ENCODE data around the gene RNF141.
A peak's percentile ranks its signal among the peaks of the same experiment; 100 is the strongest.

RNF141 gene

GRCh38 chr11:10522276-10522675, 18.7 kb downstream of the RNF141 start:
- no peak for DNase-seq (ENCODE audit: low spot score)

- DNase-seq (ENCODE audit: low spot score), result no peak
Measured at GRCh38 chr11:10520562-10520961, 20.4 kb downstream of the RNF141 start.

- DNase-seq (ENCODE audit: low spot score), result peak; percentile 11
Measured at GRCh38 chr11:10519630-10520029, 21.4 kb downstream of the RNF141 start.

- DNase-seq (ENCODE audit: low spot score), result no peak
Measured at GRCh38 chr11:10518891-10519290, 22.1 kb downstream of the RNF141 start.

- no peak for DNase-seq (ENCODE audit: low spot score)
Measured at GRCh38 chr11:10518123-10518522, 22.9 kb downstream of the RNF141 start.

- no peak for DNase-seq (ENCODE audit: low spot score)
Measured at GRCh38 chr11:10515418-10515817, 25.6 kb downstream of the RNF141 start.

GRCh38 chr11:10514709-10515108, 26.3 kb downstream of the RNF141 start:
- no peak for DNase-seq (ENCODE audit: low spot score)

GRCh38 chr11:10514202-10514601, 26.8 kb downstream of the RNF141 start:
- DNase-seq (ENCODE audit: low spot score), result peak; percentile 54

- no peak for DNase-seq (ENCODE audit: low spot score)
Measured at GRCh38 chr11:10511181-10511621, 29.8 kb downstream of the RNF141 start.

GRCh38 chr11:10506008-10506370, 35.0 kb downstream of the RNF141 start:
- DNase-seq (ENCODE audit: low spot score), result no peak

GRCh38 chr11:10505278-10506007, 35.5 kb downstream of the RNF141 start:
- DNase-seq (ENCODE audit: low spot score), result no peak

- DNase-seq (ENCODE audit: low spot score), result no peak
Measured at GRCh38 chr11:10504490-10504889, 36.5 kb downstream of the RNF141 start.

- no peak for DNase-seq (ENCODE audit: low spot score)
Measured at GRCh38 chr11:10503777-10504480, 37.1 kb downstream of the RNF141 start.

- no peak for DNase-seq (ENCODE audit: low spot score)
Measured at GRCh38 chr11:10503221-10503620, 37.8 kb downstream of the RNF141 start.

GRCh38 chr11:10502770-10503169, 38.2 kb downstream of the RNF141 start:
- DNase-seq (ENCODE audit: low spot score), result no peak

GRCh38 chr11:10502065-10502680, 38.8 kb downstream of the RNF141 start:
- no peak for DNase-seq (ENCODE audit: low spot score)

- DNase-seq (ENCODE audit: low spot score), result no peak
Measured at GRCh38 chr11:10500757-10501684, 40.0 kb downstream of the RNF141 start.

- no peak for DNase-seq (ENCODE audit: low spot score)
Measured at GRCh38 chr11:10499874-10500601, 40.9 kb downstream of the RNF141 start.

- no peak for DNase-seq (ENCODE audit: low spot score)
Measured at GRCh38 chr11:10499452-10499851, 41.5 kb downstream of the RNF141 start.

- no peak for DNase-seq (ENCODE audit: low spot score)
Measured at GRCh38 chr11:10498426-10499250, 42.3 kb downstream of the RNF141 start.

GRCh38 chr11:10498022-10498400, 43.0 kb downstream of the RNF141 start:
- no peak for DNase-seq (ENCODE audit: low spot score)
